Measurements from ENCODE around the gene PRDM12. TPM values are rescaled to one million over a fixed set of nuclear protein-coding genes. Genes with fewer than 3 reads are reported as not detected.

PRDM12 gene
- total RNA-seq, 1 experiment from 2014 or later, result not detected

DNA sequence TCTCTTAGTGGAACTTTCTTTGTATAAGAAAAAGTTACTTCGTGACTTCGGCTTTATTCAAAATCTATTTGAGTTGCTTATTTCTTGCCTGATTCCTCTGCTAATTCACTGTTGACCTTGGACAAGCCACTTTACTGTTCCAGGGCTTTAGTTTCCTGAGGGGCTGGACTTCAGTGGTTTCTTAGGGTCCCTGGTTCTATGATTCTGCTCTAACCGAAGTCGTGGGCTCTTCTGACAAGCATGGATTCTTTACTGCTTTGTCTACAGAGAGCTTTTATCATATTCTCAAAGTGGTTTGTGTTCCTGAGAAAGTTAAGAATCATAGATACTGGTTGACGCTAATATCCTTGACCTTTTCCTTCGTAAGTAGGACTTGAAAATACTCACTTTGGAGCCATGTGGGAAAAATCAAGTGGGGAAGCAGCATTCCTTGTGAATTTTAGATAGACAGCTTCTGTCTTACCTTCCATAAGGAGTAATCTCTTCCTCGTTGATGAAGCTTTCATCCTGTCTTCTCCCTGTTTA, 50.3 kb downstream of the PRDM12 start:
- H3K27me3 ChIP-seq (ENCODE audit: insufficient read depth, low read length), result no peaks in the 10 kb centered on the region
- H4K91ac ChIP-seq (ENCODE audit: insufficient read length, low read depth, low read length), result no peak overlapping the region
- no peaks in the 10 kb centered on the region for H3K9me3 ChIP-seq (ENCODE audit: control insufficient read depth, low read depth, low read length)
- no peak overlapping the region for H2BK5ac ChIP-seq (ENCODE audit: insufficient read length, low read length)
- no peak overlapping the region for H2BK15ac ChIP-seq (ENCODE audit: low read depth, low read length)
- H4K20me1 ChIP-seq (ENCODE audit: control insufficient read depth, insufficient read depth, insufficient read length), result no peaks in the 10 kb centered on the region
- Mint-ChIP-seq H3K4me3 (peak overlapping the region; percentile 90 to 96), H3K27ac (no peak overlapping the region), H3K4me1 (peaks cover 23 to 27% of the 10 kb centered on the region in 2 experiments), H3K9me3 (no peaks in the 10 kb centered on the region), H3K36me3 (ENCODE audit: insufficient read depth in 1 of 3, low read depth in 3 of 3) (no peaks in the 10 kb centered on the region), H3K27me3 (ENCODE audit: low read depth) (no peaks in the 10 kb centered on the region)
- H3K79me2 ChIP-seq (ENCODE audit: insufficient read depth, low read length), result peaks cover 6% of the 10 kb centered on the region; the same call in 1 of the 2 replicates
- H3K79me1 ChIP-seq (ENCODE audit: insufficient read depth, low read depth, low read length, poor library complexity, severe bottlenecking), result peaks cover 3% of the 10 kb centered on the region
- DNase-seq, result no peak
- H4K5ac ChIP-seq (ENCODE audit: insufficient read length, low read depth, low read length), result no peak overlapping the region
- H3K4ac ChIP-seq (ENCODE audit: low read depth, low read length), result no peak overlapping the region
- no peak overlapping the region for H2BK20ac ChIP-seq (ENCODE audit: low read depth, low read length, poor library complexity, severe bottlenecking)
- H2AK5ac ChIP-seq (ENCODE audit: insufficient read length, low read length), result no peak overlapping the region
- H3K4me1 ChIP-seq (ENCODE audit: insufficient read depth, low read length), result peaks cover 7% of the 10 kb centered on the region; the same call in 1 of the 2 replicates
- no peak overlapping the region for H2AFZ ChIP-seq (ENCODE audit: low read length)
- no peak overlapping the region for H3K14ac ChIP-seq (ENCODE audit: insufficient read depth, low read length)
- no peak overlapping the region for H2BK120ac ChIP-seq (ENCODE audit: low read depth, low read length, poor library complexity, severe bottlenecking)
- no CpG with 5 or more reads among the region's 7 CpGs for WGBS (ENCODE audit: extremely low coverage, insufficient read length, low lambda C conversion rate)
- H3K4me2 ChIP-seq (ENCODE audit: insufficient read depth, insufficient read length, low read length), result peak overlapping the region; percentile 89
- H3K23me2 ChIP-seq (ENCODE audit: insufficient read length, low read depth, low read length, poor library complexity, severe bottlenecking), result peaks cover 5% of the 10 kb centered on the region
- TF ChIP-seq CTCF (conservative IDR thresholded peaks at IDR 0.05), result no peak
- no peak overlapping the region for H3K18ac ChIP-seq (ENCODE audit: insufficient read length, low read depth, low read length)
- H3T11ph ChIP-seq (ENCODE audit: low read length), result no peak overlapping the region
- no peak overlapping the region for H3K23ac ChIP-seq (ENCODE audit: insufficient read length, low read depth, low read length)
- no peak overlapping the region for H2BK12ac ChIP-seq (ENCODE audit: insufficient read length, low read depth, low read length)
- no peak overlapping the region for H4K8ac ChIP-seq (replicated peaks; ENCODE audit: insufficient read length, low read depth, low read length)
- no peak overlapping the region for H3K9ac ChIP-seq (ENCODE audit: extremely low read depth, insufficient read length, low read length)
- H3K27ac ChIP-seq (ENCODE audit: insufficient read length, low read depth, low read length), result no peak overlapping the region
- H3K56ac ChIP-seq (ENCODE audit: insufficient read length, low read depth, low read length), result no peak overlapping the region
